Measurements from ENCODE around the gene FMN1. TPM values are rescaled to one million over a fixed set of nuclear protein-coding genes. Genes with fewer than 3 reads are reported as not detected.

Gene FMN1
- total and polyA plus RNA-seq, 2 donors from 2014 or later, result 0.71 to 44.8 TPM

DNA sequence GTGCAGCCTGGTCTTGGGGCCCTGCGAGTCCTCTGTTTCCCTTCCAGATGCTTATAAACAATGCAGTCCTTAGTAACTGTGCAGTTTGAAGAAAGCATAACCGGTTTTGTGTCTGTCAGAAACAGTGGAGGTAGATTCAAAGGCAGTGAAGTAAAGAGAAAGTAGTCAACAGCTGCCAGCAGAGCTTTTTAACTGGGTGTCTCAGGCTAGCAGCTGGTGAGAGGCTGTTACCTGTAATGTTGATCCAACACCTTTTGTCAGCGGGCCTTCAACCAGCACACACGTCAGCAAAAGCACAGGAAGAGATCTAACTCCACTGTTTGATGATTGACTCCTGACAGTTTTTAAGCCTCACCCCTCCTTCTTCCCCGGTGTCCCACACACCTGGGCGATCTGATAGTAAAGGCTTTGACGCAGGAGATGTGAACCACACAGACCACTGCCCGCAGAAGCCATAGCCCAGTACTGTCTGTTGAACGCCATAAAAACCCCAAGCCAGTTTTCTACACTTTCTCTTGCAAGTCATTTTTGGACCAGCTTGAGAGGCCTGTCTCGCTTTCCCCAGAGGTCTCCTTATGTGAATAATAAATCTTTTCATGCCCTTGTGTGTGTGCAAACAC, 178.0 kb downstream of the FMN1 start:
- no peak for FAIRE-seq
- TF ChIP-seq, protein P1, sequence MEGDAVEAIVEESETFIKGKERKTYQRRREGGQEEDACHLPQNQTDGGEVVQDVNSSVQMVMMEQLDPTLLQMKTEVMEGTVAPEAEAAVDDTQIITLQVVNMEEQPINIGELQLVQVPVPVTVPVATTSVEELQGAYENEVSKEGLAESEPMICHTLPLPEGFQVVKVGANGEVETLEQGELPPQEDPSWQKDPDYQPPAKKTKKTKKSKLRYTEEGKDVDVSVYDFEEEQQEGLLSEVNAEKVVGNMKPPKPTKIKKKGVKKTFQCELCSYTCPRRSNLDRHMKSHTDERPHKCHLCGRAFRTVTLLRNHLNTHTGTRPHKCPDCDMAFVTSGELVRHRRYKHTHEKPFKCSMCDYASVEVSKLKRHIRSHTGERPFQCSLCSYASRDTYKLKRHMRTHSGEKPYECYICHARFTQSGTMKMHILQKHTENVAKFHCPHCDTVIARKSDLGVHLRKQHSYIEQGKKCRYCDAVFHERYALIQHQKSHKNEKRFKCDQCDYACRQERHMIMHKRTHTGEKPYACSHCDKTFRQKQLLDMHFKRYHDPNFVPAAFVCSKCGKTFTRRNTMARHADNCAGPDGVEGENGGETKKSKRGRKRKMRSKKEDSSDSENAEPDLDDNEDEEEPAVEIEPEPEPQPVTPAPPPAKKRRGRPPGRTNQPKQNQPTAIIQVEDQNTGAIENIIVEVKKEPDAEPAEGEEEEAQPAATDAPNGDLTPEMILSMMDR (IDR thresholded peaks at IDR 0.05; ENCODE audit: borderline replicate concordance, extremely low read depth, insufficient read depth), result no peak
- H3K27ac ChIP-seq (ENCODE audit: low read depth in 2 of 2, low read length in 2 of 2), result no peak overlapping the region

DNA sequence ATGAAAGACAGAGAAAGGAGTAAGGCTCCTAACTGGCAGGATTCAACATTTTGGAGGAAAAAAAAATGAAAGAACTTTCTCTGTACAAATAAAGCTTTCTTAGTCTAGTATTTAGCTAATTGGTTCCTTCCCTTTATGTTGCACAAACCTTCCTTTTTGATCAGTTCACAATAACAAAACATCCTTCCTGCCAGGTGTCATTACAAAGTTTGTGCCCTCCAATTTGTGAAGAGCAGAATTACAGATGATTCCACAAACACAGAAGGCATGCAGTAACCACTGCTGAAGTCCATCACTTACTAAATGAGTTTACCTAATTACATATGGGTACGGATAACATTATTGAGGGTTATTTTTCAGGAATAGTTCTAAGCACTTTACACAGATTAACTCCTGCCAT, 179.9 kb downstream of the FMN1 start:
- Histone ChIP-seq H3K27ac (ENCODE audit: low read depth in 2 of 2, low read length in 2 of 2) (no peak overlapping the region), H3K4me3 (ENCODE audit: low read length in 3 of 3) (no peak overlapping the region), H3K27me3 (ENCODE audit: control insufficient read depth, insufficient read depth, low read length) (no peaks in the 10 kb centered on the region), H3K4me1 (ENCODE audit: control insufficient read depth in 2 of 3, insufficient read depth in 2 of 3, low read depth in 1 of 3, low read length in 3 of 3) (no peaks in the 10 kb centered on the region), H3K9me3 (ENCODE audit: control insufficient read depth in 2 of 3, insufficient read depth in 1 of 3, low read length in 3 of 3) (no peaks in the 10 kb centered on the region), H3K36me3 (ENCODE audit: control insufficient read depth in 2 of 3, insufficient read depth in 3 of 3, low read length in 3 of 3) (no peaks in the 10 kb centered on the region), H3K9ac (ENCODE audit: low read length in 3 of 3) (no peak overlapping the region)
- DNase-seq, result no peak
- intact Hi-C loops (cut with DNase I), result no loop called here
- TF ChIP-seq, protein P1 (IDR thresholded peaks at IDR 0.05; ENCODE audit: borderline replicate concordance, extremely low read depth, insufficient read depth), result no peak
- no peak for FAIRE-seq

More for the DNA sequence above, 178.0 kb downstream of the FMN1 start:
- Histone ChIP-seq H3K36me3 (ENCODE audit: control insufficient read depth in 2 of 3, insufficient read depth in 3 of 3, low read length in 3 of 3) (no peaks in the 10 kb centered on the region), H3K4me3 (ENCODE audit: low read length in 3 of 3) (no peak overlapping the region), H3K4me1 (ENCODE audit: control insufficient read depth in 2 of 3, insufficient read depth in 2 of 3, low read depth in 1 of 3, low read length in 3 of 3) (no peaks in the 10 kb centered on the region), H3K27me3 (ENCODE audit: control insufficient read depth, insufficient read depth, low read length) (no peaks in the 10 kb centered on the region), H3K9ac (ENCODE audit: low read length in 3 of 3) (no peak overlapping the region), H3K9me3 (ENCODE audit: control insufficient read depth in 2 of 3, insufficient read depth in 1 of 3, low read length in 3 of 3) (no peaks in the 10 kb centered on the region)
- intact Hi-C loops (cut with DNase I), result no loop called here
- DNase-seq, result no peak

DNA sequence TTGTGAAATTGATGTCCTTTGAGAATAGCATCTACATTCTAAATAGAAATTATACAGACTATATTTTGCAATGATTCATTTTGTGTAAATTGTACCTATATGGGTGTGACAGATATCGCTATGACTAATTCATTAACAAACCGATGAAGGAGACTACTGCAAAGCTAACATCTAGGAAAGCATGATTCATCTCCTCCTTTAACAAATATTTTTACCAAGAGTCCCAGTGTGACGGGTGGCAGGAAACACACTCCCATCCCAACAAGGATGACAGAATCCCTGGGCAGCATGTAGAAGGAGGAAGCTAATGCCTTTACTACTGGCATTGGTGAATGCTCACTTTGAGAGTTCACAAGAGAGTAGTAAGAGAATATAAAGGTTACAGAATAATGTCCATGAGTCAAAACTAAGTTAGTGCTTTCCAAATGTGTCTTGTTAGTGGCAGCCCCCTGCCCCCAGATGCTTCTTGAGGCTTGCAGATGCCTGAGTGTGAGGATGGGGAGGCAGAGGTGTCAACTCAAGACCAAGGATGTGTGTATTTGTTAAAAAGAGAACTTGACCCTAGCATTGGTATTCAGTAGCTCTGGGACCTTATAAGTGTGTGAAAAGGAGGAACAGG, 180.6 kb downstream of the FMN1 start:
- Histone ChIP-seq H3K27ac (ENCODE audit: low read depth in 2 of 2, low read length in 2 of 2) (no peak overlapping the region), H3K4me1 (ENCODE audit: control insufficient read depth in 2 of 3, insufficient read depth in 2 of 3, low read depth in 1 of 3, low read length in 3 of 3) (no peaks in the 10 kb centered on the region), H3K9me3 (ENCODE audit: control insufficient read depth in 2 of 3, insufficient read depth in 1 of 3, low read length in 3 of 3) (no peaks in the 10 kb centered on the region), H3K9ac (ENCODE audit: low read length in 3 of 3) (no peak overlapping the region), H3K4me3 (ENCODE audit: low read length in 3 of 3) (no peak overlapping the region), H3K36me3 (ENCODE audit: control insufficient read depth in 2 of 3, insufficient read depth in 3 of 3, low read length in 3 of 3) (no peaks in the 10 kb centered on the region), H3K27me3 (ENCODE audit: control insufficient read depth, insufficient read depth, low read length) (no peaks in the 10 kb centered on the region)
- TF ChIP-seq, protein P1 (IDR thresholded peaks at IDR 0.05; ENCODE audit: borderline replicate concordance, extremely low read depth, insufficient read depth), result no peak
- intact Hi-C loops (cut with DNase I), result no loop called here
- DNase-seq (no peak), FAIRE-seq (no peak)
